Measurements from ENCODE around the gene PTPRN2.

PTPRN2 gene

DNA sequence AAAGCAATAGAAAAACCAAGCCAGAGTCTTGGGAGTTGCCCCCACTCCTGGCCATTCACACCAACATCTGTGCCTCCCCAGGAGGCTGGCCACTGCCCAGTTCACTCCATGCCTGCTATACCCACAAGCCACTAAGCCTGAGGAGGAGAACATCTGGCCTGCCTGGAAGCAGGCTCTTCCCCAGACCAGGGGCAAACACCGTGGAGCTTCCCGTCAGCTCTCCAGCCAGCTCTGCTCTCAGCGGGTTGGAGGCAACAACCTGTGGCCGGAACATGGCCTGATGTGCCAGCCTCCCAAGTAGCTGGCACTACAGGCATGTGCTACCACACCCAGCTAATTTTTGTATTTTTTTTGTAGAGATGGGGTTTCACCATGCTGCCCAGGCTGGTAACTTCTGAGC is 9.1 kb upstream of the PTPRN2 start:
- Histone ChIP-seq H3K4me2 (ENCODE audit: low read length) (no peak overlapping the region), H3K9me3 (replicated peaks; ENCODE audit: low read length) (no peaks in the 10 kb centered on the region), H3K9ac (ENCODE audit: low read depth, low read length) (no peak overlapping the region), H3K4me3 (ENCODE audit: low read length) (no peak overlapping the region), H3K27me3 (ENCODE audit: control insufficient read depth, insufficient read depth, low read length) (no peaks in the 10 kb centered on the region), H3K36me3 (ENCODE audit: insufficient read depth, low read length) (no peaks in the 10 kb centered on the region), H3K4me1 (ENCODE audit: control insufficient read depth, insufficient read depth, low read length) (no peaks in the 10 kb centered on the region)

DNA sequence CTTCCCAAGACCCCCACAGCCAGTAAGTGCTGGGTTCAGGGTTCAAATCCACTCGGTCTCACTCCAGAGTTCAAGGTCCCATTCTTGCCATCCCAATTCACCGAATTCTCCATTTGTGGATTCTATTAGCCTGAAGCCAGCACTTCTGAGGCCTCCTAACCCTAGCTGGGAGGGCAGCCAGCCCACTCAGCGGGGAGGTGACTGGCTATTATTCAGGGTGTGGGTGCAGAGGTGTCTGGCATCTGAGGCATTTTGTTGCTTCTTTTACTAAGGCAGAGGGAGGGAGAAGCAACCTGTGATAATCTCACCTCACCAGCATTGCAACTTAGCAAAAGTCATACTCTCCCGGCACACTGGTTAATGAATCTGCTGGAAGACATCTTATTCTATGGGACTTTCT is 8.7 kb upstream of the PTPRN2 start:
- no peaks in the 10 kb centered on the region for H3K9me3 ChIP-seq (replicated peaks; ENCODE audit: low read length)
- H3K4me3 ChIP-seq (ENCODE audit: low read length): no peak overlapping the region
- H3K4me1 ChIP-seq (ENCODE audit: control insufficient read depth, insufficient read depth, low read length): no peaks in the 10 kb centered on the region
- no peak overlapping the region for H3K4me2 ChIP-seq (ENCODE audit: low read length)
- H3K9ac ChIP-seq (ENCODE audit: low read depth, low read length): no peak overlapping the region
- no peaks in the 10 kb centered on the region for H3K36me3 ChIP-seq (ENCODE audit: insufficient read depth, low read length)
- no peaks in the 10 kb centered on the region for H3K27me3 ChIP-seq (ENCODE audit: control insufficient read depth, insufficient read depth, low read length)

DNA sequence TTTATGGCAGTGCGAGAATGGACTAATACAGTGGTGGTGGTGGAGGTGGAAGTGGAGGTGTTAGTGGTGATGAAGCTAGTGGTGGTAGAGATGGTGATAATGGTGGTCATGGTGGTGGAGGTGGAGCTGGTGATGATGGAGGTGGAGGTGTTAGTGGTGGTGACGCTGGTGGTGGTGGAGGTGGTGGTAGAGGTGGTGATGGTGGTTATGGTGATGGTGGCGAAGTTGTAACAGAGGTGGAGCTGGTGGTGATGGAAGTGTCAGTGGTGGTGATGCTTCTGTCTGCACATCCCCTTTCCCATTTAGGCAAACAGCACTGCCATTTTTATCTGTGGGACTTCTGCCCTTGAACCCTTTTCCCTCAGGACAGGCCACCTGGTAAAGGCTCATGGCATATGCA is 7.4 kb upstream of the PTPRN2 start:
- no peaks in the 10 kb centered on the region for H3K4me1 ChIP-seq (ENCODE audit: control insufficient read depth, insufficient read depth, low read length)
- peaks cover 4% of the 10 kb centered on the region for H3K27me3 ChIP-seq (ENCODE audit: control insufficient read depth, insufficient read depth, low read length)
- H3K4me3 ChIP-seq (ENCODE audit: low read length): no peak overlapping the region
- no peak overlapping the region for H3K9ac ChIP-seq (ENCODE audit: low read depth, low read length)
- no peaks in the 10 kb centered on the region for H3K9me3 ChIP-seq (replicated peaks; ENCODE audit: low read length)
- no peaks in the 10 kb centered on the region for H3K36me3 ChIP-seq (ENCODE audit: insufficient read depth, low read length)
- H3K4me2 ChIP-seq (ENCODE audit: low read length): no peak overlapping the region

DNA sequence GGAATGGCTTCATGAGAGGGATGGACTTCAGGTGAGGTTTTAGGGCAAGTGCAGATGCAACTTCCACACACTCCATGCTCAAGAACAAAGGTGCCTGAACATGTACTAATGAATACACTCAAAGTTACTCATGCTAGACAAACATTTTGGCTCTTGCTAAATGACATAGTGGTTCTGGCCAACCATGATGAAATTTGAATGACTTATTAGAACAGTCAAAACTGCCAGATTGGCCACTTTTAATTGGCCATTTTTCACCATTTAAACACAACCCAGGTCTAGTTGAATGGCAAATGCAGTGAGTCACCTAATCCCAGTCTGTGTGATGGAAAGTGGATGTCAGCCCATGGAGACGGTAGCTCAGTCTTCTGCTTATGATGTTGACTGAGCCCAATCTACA is 4.9 kb upstream of the PTPRN2 start:
- no peak overlapping the region for H3K4me2 ChIP-seq (ENCODE audit: low read length)
- H3K36me3 ChIP-seq (ENCODE audit: insufficient read depth, low read length): no peaks in the 10 kb centered on the region
- H3K9ac ChIP-seq (ENCODE audit: low read depth, low read length): no peak overlapping the region
- H3K9me3 ChIP-seq (replicated peaks; ENCODE audit: low read length): no peaks in the 10 kb centered on the region
- no peak overlapping the region for H3K4me3 ChIP-seq (ENCODE audit: low read length)
- no peaks in the 10 kb centered on the region for H3K4me1 ChIP-seq (ENCODE audit: control insufficient read depth, insufficient read depth, low read length)
- H3K27me3 ChIP-seq (ENCODE audit: control insufficient read depth, insufficient read depth, low read length): peaks cover 20% of the 10 kb centered on the region

DNA sequence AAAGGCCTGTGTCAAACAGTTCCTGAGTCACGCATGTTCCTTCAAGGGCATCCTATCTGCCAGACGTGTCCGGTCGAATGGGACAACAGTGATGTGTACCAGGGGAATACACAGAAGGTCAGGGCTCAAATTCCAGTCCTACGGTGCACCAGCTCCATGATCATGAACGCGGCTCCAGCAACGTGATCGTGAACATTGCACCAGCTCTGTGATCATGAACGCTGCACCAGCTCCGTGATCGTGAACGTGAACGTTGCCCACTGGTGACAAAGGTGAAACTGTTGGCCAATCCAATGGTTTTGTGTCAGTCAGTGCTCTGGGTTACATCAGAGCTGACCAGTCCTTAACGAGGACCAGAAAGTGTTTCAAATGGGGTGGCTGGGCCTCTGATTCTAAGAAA is 4.3 kb upstream of the PTPRN2 start:
- Histone ChIP-seq H3K4me3 (ENCODE audit: low read length) (no peak overlapping the region), H3K4me1 (ENCODE audit: control insufficient read depth, insufficient read depth, low read length) (no peaks in the 10 kb centered on the region), H3K9ac (ENCODE audit: low read depth, low read length) (no peak overlapping the region), H3K9me3 (replicated peaks; ENCODE audit: low read length) (no peaks in the 10 kb centered on the region), H3K27me3 (ENCODE audit: control insufficient read depth, insufficient read depth, low read length) (peaks cover 20% of the 10 kb centered on the region), H3K36me3 (ENCODE audit: insufficient read depth, low read length) (no peaks in the 10 kb centered on the region), H3K4me2 (ENCODE audit: low read length) (no peak overlapping the region)

DNA sequence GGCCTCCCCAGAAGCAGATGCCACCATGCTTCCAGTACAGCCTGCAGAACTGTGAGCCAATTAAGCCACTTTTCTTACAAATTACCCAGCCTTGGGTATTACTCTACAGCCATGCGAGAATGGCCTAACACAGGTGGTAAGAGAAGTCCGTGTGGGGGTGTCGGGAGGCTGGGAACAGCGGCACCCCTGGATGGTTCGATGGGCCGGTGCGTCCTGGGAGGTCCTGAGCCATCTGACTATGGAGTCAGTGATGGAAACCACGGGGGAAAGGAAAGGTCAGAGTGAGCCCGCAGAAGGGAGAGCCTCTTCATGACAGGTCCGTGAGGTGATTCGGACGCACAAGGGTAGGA is 2.5 kb upstream of the PTPRN2 start:
- Histone ChIP-seq H3K4me3 (ENCODE audit: low read length) (no peak overlapping the region), H3K36me3 (ENCODE audit: insufficient read depth, low read length) (no peaks in the 10 kb centered on the region), H3K9ac (ENCODE audit: low read depth, low read length) (no peak overlapping the region)

DNA sequence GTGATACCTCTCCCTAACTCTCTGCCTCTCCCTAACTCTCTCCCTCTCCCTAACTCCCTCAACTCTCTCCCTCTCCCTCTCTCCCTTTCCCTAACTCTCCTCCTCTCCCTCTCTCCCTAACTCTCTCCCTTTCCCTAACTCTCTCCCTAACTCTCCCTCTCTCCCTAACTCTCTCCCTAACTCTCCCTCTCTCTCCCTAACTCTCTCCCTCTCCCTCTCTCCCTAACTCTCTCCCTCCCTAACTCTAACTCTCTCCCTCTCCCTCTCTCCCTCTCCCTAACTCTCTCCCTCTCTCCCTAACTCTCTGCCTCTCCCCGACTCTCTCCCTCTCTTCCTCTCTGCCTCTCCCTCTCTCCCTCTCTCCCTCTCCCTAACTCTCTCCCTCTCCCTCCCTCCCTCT is 2.0 kb upstream of the PTPRN2 start:
- no peak overlapping the region for H3K4me3 ChIP-seq (ENCODE audit: low read length)
- no peaks in the 10 kb centered on the region for H3K36me3 ChIP-seq (ENCODE audit: insufficient read depth, low read length)
- no peak overlapping the region for H3K4me2 ChIP-seq (ENCODE audit: low read length)
- no peaks in the 10 kb centered on the region for H3K9me3 ChIP-seq (replicated peaks; ENCODE audit: low read length)
- H3K9ac ChIP-seq (ENCODE audit: low read depth, low read length): no peak overlapping the region
- H3K4me1 ChIP-seq (ENCODE audit: control insufficient read depth, insufficient read depth, low read length): no peaks in the 10 kb centered on the region
- peaks cover 39% of the 10 kb centered on the region for H3K27me3 ChIP-seq (ENCODE audit: control insufficient read depth, insufficient read depth, low read length)

More for the DNA sequence above, 2.5 kb upstream of the PTPRN2 start:
- no peak overlapping the region for H3K4me2 ChIP-seq (ENCODE audit: low read length)
- H3K9me3 ChIP-seq (replicated peaks; ENCODE audit: low read length): no peaks in the 10 kb centered on the region
- peaks cover 36% of the 10 kb centered on the region for H3K27me3 ChIP-seq (ENCODE audit: control insufficient read depth, insufficient read depth, low read length)
- H3K4me1 ChIP-seq (ENCODE audit: control insufficient read depth, insufficient read depth, low read length): no peaks in the 10 kb centered on the region

DNA sequence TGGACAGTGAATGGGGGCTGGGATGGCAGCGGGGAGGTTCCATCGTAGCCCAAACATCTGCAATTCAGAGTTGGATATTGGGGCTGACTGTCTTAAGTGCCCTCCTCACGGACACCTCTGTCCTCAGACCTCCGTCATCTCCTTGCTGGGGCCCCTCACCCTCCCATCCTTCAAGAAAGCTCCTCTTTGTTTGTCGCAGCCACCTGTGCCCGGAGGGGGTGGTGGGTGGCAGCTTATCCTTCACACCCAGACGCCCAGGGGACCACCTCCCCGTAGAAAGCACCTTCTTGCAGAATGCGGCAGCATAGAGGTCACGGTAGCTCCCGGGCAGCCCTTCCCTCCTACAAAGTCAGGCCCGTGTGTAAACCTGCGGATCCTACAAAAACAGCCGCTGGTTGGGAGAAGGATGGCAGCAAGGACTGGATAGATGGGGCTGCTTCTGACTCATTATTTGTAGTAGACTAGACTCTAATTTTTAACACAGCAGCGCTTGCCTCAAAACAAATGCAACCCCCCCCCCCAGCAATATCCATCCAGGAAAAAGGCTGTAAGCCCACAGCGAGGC is 1.3 kb upstream of the PTPRN2 start:
- Histone ChIP-seq H3K9ac (ENCODE audit: low read depth, low read length) (no peak overlapping the region), H3K4me3 (ENCODE audit: low read length) (no peak overlapping the region), H3K36me3 (ENCODE audit: insufficient read depth, low read length) (no peaks in the 10 kb centered on the region), H3K4me1 (ENCODE audit: control insufficient read depth, insufficient read depth, low read length) (no peaks in the 10 kb centered on the region), H3K9me3 (replicated peaks; ENCODE audit: low read length) (no peaks in the 10 kb centered on the region), H3K27me3 (ENCODE audit: control insufficient read depth, insufficient read depth, low read length) (peaks cover 39% of the 10 kb centered on the region), H3K4me2 (ENCODE audit: low read length) (no peak overlapping the region)

DNA sequence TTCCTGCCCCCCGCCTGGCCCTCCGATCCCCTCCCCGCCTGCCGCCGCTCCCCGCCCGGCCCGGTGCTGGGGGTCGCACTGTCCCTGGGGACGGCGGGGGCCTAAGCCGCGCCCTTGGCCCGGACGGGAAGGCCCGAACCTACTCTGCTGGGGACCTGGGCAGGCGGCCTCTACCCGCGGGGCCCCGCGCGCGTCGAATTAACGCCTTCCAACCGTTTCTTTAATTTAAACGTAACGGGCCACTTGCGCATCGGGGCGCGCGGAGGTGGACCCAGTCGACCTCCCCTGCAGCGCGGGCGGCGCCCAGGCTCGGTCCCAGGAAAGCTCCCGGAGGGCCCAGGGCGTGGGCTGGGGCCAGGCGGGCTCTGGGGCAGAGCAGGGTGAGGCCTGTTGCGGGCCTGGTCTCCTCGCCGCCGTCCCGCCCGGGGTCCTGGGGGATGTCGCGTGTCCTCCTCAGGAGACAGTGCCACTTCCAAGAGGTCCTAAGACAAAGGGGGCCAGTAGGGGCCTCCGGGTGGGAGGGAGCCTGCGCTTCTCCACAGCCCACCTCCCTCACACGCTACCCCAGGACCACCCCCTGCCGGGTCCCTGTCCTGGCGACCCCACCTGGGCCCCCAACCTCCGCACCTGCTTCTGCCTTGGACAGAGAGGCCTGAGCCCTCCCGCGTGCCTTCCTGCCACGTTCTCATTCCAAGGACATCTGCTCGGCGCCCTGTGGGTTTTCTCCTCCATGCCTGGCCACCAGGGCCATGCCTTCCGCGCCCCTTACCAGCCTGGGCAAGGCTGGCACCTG is 658 bp upstream of the PTPRN2 start:
- Histone ChIP-seq H3K9me3 (replicated peaks; ENCODE audit: low read length) (no peaks in the 10 kb centered on the region), H3K36me3 (ENCODE audit: insufficient read depth, low read length) (no peaks in the 10 kb centered on the region), H3K27me3 (ENCODE audit: control insufficient read depth, insufficient read depth, low read length) (peaks cover 39% of the 10 kb centered on the region), H3K4me2 (ENCODE audit: low read length) (peak overlapping the region; percentile 67), H3K9ac (ENCODE audit: low read depth, low read length) (no peak overlapping the region), H3K4me1 (ENCODE audit: control insufficient read depth, insufficient read depth, low read length) (no peaks in the 10 kb centered on the region), H3K4me3 (ENCODE audit: low read length) (peak overlapping the region; percentile 47)

DNA sequence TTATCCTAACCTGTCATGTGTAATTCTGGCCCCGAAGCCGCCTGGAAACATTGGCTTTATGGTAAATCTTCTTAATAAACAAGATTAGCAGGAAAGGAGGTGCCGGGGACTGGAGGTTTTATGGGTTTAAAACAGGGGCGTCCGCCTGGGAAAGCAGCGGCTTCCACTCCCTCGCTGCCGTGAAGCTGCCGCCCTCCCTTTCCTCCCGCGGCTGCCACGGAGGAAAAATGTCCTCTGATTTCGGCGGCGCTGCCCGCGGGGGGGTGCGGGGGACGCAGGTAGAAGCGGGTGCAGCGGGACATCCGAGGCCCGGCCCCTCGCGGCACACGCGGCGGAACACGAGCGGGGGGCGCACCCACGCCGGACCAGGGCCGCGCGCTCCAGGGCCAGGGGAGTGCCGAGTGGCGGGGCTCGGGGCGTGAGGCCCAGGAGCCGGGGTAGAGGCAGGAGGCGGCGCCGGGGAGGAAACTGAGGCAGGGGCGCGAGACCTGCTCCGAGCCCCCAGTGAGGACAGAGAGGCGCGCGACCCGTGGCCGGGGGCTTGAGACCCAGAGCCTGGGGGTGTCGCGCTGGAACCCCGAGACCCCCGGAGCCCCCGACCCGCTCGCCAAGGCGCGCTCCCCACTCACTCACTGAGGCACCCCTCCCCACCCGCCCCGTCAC is 993 bp downstream of the PTPRN2 start:
- H3K4me3 ChIP-seq (ENCODE audit: low read length): no peak overlapping the region

DNA sequence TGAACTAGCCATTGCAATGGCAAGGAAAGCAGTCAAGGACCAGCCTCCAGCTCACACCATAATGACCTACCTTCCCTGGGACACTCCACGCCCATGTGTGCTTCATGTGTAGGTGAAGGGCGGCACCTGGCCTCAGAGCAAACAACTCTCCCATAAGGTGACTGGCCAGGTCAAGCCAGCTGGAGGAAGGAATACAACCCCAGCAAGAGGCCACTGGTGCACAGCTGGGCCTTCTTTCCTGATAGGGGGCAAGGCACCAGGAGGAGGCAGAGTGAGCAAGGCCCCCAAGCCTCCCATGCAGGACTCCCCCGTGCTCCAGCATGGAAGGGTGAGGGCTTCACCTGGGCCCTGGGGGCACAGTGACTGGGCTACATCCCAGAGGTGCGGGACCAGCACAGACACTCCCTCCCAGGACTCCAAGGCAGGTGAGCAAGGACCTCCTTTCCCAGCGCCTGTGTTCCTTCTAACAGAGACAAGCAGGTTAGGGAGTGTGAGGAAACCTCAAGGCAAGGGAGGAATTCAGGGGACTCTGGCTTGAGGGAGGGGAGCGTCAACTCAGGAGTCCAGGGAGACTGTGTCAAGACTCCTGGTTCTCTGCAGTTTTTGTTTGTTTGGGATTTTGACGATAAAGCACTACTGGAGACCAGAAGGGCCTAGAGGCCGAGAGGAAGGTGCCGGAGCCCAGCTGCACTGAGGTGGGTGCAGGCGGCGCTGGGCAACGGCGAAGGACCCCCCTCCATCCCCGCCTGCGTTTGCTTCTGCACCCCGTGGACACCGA is 1.7 kb downstream of the PTPRN2 start:
- H3K27me3 ChIP-seq (ENCODE audit: control insufficient read depth, insufficient read depth, low read length): peaks cover 39% of the 10 kb centered on the region
- H3K4me3 ChIP-seq (ENCODE audit: low read length): no peak overlapping the region

More for the DNA sequence above, 993 bp downstream of the PTPRN2 start:
- Histone ChIP-seq H3K36me3 (ENCODE audit: insufficient read depth, low read length) (no peaks in the 10 kb centered on the region), H3K9ac (ENCODE audit: low read depth, low read length) (no peak overlapping the region), H3K27me3 (ENCODE audit: control insufficient read depth, insufficient read depth, low read length) (peaks cover 39% of the 10 kb centered on the region), H3K9me3 (replicated peaks; ENCODE audit: low read length) (no peaks in the 10 kb centered on the region), H3K4me1 (ENCODE audit: control insufficient read depth, insufficient read depth, low read length) (no peaks in the 10 kb centered on the region), H3K4me2 (ENCODE audit: low read length) (no peak overlapping the region)

More for the DNA sequence above, 1.7 kb downstream of the PTPRN2 start:
- Histone ChIP-seq H3K4me1 (ENCODE audit: control insufficient read depth, insufficient read depth, low read length) (no peaks in the 10 kb centered on the region), H3K36me3 (ENCODE audit: insufficient read depth, low read length) (no peaks in the 10 kb centered on the region), H3K9me3 (replicated peaks; ENCODE audit: low read length) (no peaks in the 10 kb centered on the region), H3K4me2 (ENCODE audit: low read length) (no peak overlapping the region), H3K9ac (ENCODE audit: low read depth, low read length) (no peak overlapping the region)
